ENCODE measurements around the gene UBA6.
A peak's percentile ranks its signal among the peaks of the same experiment; 100 is the strongest.

Gene UBA6

GRCh38 chr4:67699603-67700002 lies 1.4 kb downstream of the UBA6 start:
- ChIA-PET POLR2A (interaction anchor here (1.6 kb wide), 1 partner anchor 154 kb away, joined by 5 read pairs; the partner anchor contains the start of gene CENPC), CTCF (no interaction called here)
- no peak for TF ChIP-seq FOXK2 (IDR thresholded peaks at IDR 0.05)
- TF ChIP-seq NFRKB (IDR thresholded peaks at IDR 0.05): no peak
- no peak for TF ChIP-seq ELF4 (IDR thresholded peaks at IDR 0.05)
- TF ChIP-seq BHLHE40 (IDR thresholded peaks at IDR 0.05; ENCODE audit: borderline replicate concordance): no peak
- DNase-seq (ENCODE audit: extremely low spot score): no peak

- ChIA-PET POLR2A (no interaction called here), CTCF (no interaction called here)
- DNase-seq (ENCODE audit: extremely low spot score): no peak
- TF ChIP-seq PKNOX1 (IDR thresholded peaks at IDR 0.05) (0 out of 2 replicates have a peak, but pooled peaks have one; percentile 28), ZNF384 (IDR thresholded peaks at IDR 0.05) (no peak)
These were observed 2.9 kb downstream of the UBA6 start for GRCh38 chr4:67697860-67698687.

GRCh38 chr4:67696061-67696460 lies 4.9 kb downstream of the UBA6 start:
- TF ChIP-seq SUZ12 (IDR thresholded peaks at IDR 0.05) (no peak), NFRKB (IDR thresholded peaks at IDR 0.05) (no peak), PKNOX1 (IDR thresholded peaks at IDR 0.05) (no peak), BHLHE40 (IDR thresholded peaks at IDR 0.05; ENCODE audit: borderline replicate concordance) (no peak), LEF1 (IDR thresholded peaks at IDR 0.05; ENCODE audit: borderline replicate concordance) (no peak), L3MBTL2 (conservative IDR thresholded peaks at IDR 0.05) (no peak), FOXK2 (IDR thresholded peaks at IDR 0.05) (no peak), FOXM1 (IDR thresholded peaks at IDR 0.05; ENCODE audit: borderline replicate concordance) (no peak), FOXA1 (IDR thresholded peaks at IDR 0.05) (no peak), ZNF384 (IDR thresholded peaks at IDR 0.05) (no peak), TARDBP (IDR thresholded peaks at IDR 0.05) (no peak), HDGF (IDR thresholded peaks at IDR 0.05; ENCODE audit: borderline replicate concordance) (no peak), ARNT (IDR thresholded peaks at IDR 0.05) (no peak), ELF4 (IDR thresholded peaks at IDR 0.05) (no peak), SP1 (IDR thresholded peaks at IDR 0.05) (no peak)
- ChIA-PET POLR2A (no interaction called here), CTCF (no interaction called here)
- no peak for DNase-seq (ENCODE audit: extremely low spot score)

- ChIA-PET POLR2A (no interaction called here), CTCF (no interaction called here)
- no peak for TF ChIP-seq NFRKB (IDR thresholded peaks at IDR 0.05)
- TF ChIP-seq PKNOX1 (IDR thresholded peaks at IDR 0.05): no peak
- TF ChIP-seq LEF1 (IDR thresholded peaks at IDR 0.05; ENCODE audit: borderline replicate concordance): no peak
- no peak for TF ChIP-seq TARDBP (IDR thresholded peaks at IDR 0.05)
- TF ChIP-seq L3MBTL2 (conservative IDR thresholded peaks at IDR 0.05): no peak
- TF ChIP-seq SUZ12 (IDR thresholded peaks at IDR 0.05): no peak
- no peak for TF ChIP-seq HDGF (IDR thresholded peaks at IDR 0.05; ENCODE audit: borderline replicate concordance)
- TF ChIP-seq ELF4 (IDR thresholded peaks at IDR 0.05): no peak
- no peak for TF ChIP-seq ARNT (IDR thresholded peaks at IDR 0.05)
- TF ChIP-seq BHLHE40 (IDR thresholded peaks at IDR 0.05; ENCODE audit: borderline replicate concordance): no peak
- TF ChIP-seq FOXK2 (IDR thresholded peaks at IDR 0.05): no peak
- TF ChIP-seq CTBP1 (IDR thresholded peaks at IDR 0.05; ENCODE audit: borderline replicate concordance): no peak
- no peak for TF ChIP-seq FOXM1 (IDR thresholded peaks at IDR 0.05; ENCODE audit: borderline replicate concordance)
- no peak for TF ChIP-seq SP1 (IDR thresholded peaks at IDR 0.05)
- TF ChIP-seq FOXA1 (IDR thresholded peaks at IDR 0.05): no peak
- no peak for TF ChIP-seq ZNF384 (IDR thresholded peaks at IDR 0.05)
- no peak for DNase-seq (ENCODE audit: extremely low spot score)
These were observed 6.3 kb downstream of the UBA6 start for GRCh38 chr4:67694662-67695061.

- no peak for TF ChIP-seq SP1 (IDR thresholded peaks at IDR 0.05)
- TF ChIP-seq TARDBP (IDR thresholded peaks at IDR 0.05): no peak
- TF ChIP-seq ELF4 (IDR thresholded peaks at IDR 0.05): no peak
- TF ChIP-seq ZNF384 (IDR thresholded peaks at IDR 0.05): no peak
- TF ChIP-seq FOXA1 (IDR thresholded peaks at IDR 0.05): no peak
- no peak for TF ChIP-seq LEF1 (IDR thresholded peaks at IDR 0.05; ENCODE audit: borderline replicate concordance)
- no peak for TF ChIP-seq PKNOX1 (IDR thresholded peaks at IDR 0.05)
- TF ChIP-seq SUZ12 (IDR thresholded peaks at IDR 0.05): no peak
- TF ChIP-seq BHLHE40 (IDR thresholded peaks at IDR 0.05; ENCODE audit: borderline replicate concordance): no peak
- no peak for TF ChIP-seq L3MBTL2 (conservative IDR thresholded peaks at IDR 0.05)
- CTCF ChIA-PET: no interaction called here
- no peak for DNase-seq (ENCODE audit: extremely low spot score)
- POLR2A ChIA-PET: no interaction called here
These were observed 9.6 kb downstream of the UBA6 start for GRCh38 chr4:67691328-67691727.

GRCh38 chr4:67687636-67688035 lies 13.3 kb downstream of the UBA6 start:
- POLR2A ChIA-PET: no interaction called here
- no peak for DNase-seq (ENCODE audit: extremely low spot score)
- CTCF ChIA-PET: no interaction called here
- no peak for TF ChIP-seq NFRKB (IDR thresholded peaks at IDR 0.05)
- no peak for TF ChIP-seq ARNT (IDR thresholded peaks at IDR 0.05)
- no peak for TF ChIP-seq L3MBTL2 (conservative IDR thresholded peaks at IDR 0.05)
- TF ChIP-seq FOXA1 (IDR thresholded peaks at IDR 0.05): no peak
- TF ChIP-seq ELF4 (IDR thresholded peaks at IDR 0.05): no peak
- no peak for TF ChIP-seq CTBP1 (IDR thresholded peaks at IDR 0.05; ENCODE audit: borderline replicate concordance)
- TF ChIP-seq ZNF384 (IDR thresholded peaks at IDR 0.05): no peak
- no peak for TF ChIP-seq HDGF (IDR thresholded peaks at IDR 0.05; ENCODE audit: borderline replicate concordance)
- no peak for TF ChIP-seq SP1 (IDR thresholded peaks at IDR 0.05)
- no peak for TF ChIP-seq BHLHE40 (IDR thresholded peaks at IDR 0.05; ENCODE audit: borderline replicate concordance)
- no peak for TF ChIP-seq SUZ12 (IDR thresholded peaks at IDR 0.05)
- TF ChIP-seq PKNOX1 (IDR thresholded peaks at IDR 0.05): no peak
- no peak for TF ChIP-seq FOXK2 (IDR thresholded peaks at IDR 0.05)
- no peak for TF ChIP-seq FOXM1 (IDR thresholded peaks at IDR 0.05; ENCODE audit: borderline replicate concordance)

All from HEK293T (cell line).